ENCODE results near the gene PLIN4. TPM values are rescaled to one million over a fixed set of nuclear protein-coding genes. Genes with fewer than 3 reads are reported as not detected.
A peak's percentile ranks its signal among the peaks of the same experiment; 100 is the strongest.

Gene PLIN4
- total and polyA plus RNA-seq, 9 of the 15 experiments (the other 6 are each of a cell fraction or from before 2014, with no cell fraction given) = 0.04 to 0.16 (median 0.07) TPM; not detected in 3

- TF ChIP-seq KDM5B (IDR thresholded peaks at IDR 0.05; ENCODE audit: insufficient replicate concordance, low read depth, low read length) (peak; percentile 30), ELK3 (CRISPR knock-in tag; IDR thresholded peaks at IDR 0.05) (no peak), ZNF780A (CRISPR knock-in tag; IDR thresholded peaks at IDR 0.05) (no peak), ZNF174 (CRISPR knock-in tag; IDR thresholded peaks at IDR 0.05) (no peak), SNRNP70 (optimal IDR thresholded peaks at IDR 0.05; ENCODE audit: low read depth, low read length) (no peak), HCFC1 (IDR thresholded peaks at IDR 0.05; ENCODE audit: low read depth, low read length) (peak; percentile 81), SMAD1 (IDR thresholded peaks at IDR 0.05; ENCODE audit: low read depth, low read length, partially characterized antibody) (peak; percentile 52), COPS2 (conservative IDR thresholded peaks at IDR 0.05) (no peak), HLTF (IDR thresholded peaks at IDR 0.05) (no peak), BRF1 (IDR thresholded peaks at IDR 0.05; ENCODE audit: borderline replicate concordance, extremely low read depth, insufficient read length) (no peak), SIX5 (IDR thresholded peaks at IDR 0.05; ENCODE audit: borderline replicate concordance in 1 of 2, insufficient read depth in 1 of 2, low read depth in 1 of 2, low read length in 2 of 2) (peak in 1 of 2 experiments; percentile 9; a peak in 1 of 4 replicates), ZNF24 (IDR thresholded peaks at IDR 0.05) (no peak), ZNF583 (CRISPR knock-in tag; IDR thresholded peaks at IDR 0.05) (no peak), TFAP4 (CRISPR knock-in tag; IDR thresholded peaks at IDR 0.05; ENCODE audit: borderline replicate concordance) (peak; percentile 78; the same call in 1 of the 2 replicates), ZBTB33 (CRISPR knock-in tag; IDR thresholded peaks at IDR 0.05) (peak; percentile 60), C11orf30 (IDR thresholded peaks at IDR 0.05; ENCODE audit: low read depth) (peak; percentile 62; the same call in 1 of the 2 replicates), USF1 (CRISPR knock-in tag; IDR thresholded peaks at IDR 0.05) (peak; percentile 93), JUND (IDR thresholded peaks at IDR 0.05; ENCODE audit: borderline replicate concordance, low read depth, low read length) (peak; percentile 75), JUND (tag; IDR thresholded peaks at IDR 0.05; ENCODE audit: borderline replicate concordance, low read depth, low read length) (no peak), NR2C2 (CRISPR knock-in tag; IDR thresholded peaks at IDR 0.05) (peak; percentile 16; the same call in 1 of the 2 replicates), NR2C2 (tag; IDR thresholded peaks at IDR 0.05) (peak; percentile 94), PURB (CRISPR knock-in tag; IDR thresholded peaks at IDR 0.05; ENCODE audit: low read depth) (no peak), TCF7L2 (IDR thresholded peaks at IDR 0.05; ENCODE audit: low read depth, low read length) (no peak), ZNF79 (CRISPR knock-in tag; IDR thresholded peaks at IDR 0.05; ENCODE audit: low read depth) (no peak), SP2 (IDR thresholded peaks at IDR 0.05; ENCODE audit: extremely low read depth, low read depth, low read length, poor library complexity, severe bottlenecking) (peak; percentile 100)
Measured at GRCh38 chr19:4457654-4458395, 60.5 kb downstream of the PLIN4 start, which contains the start of gene UBXN6 (continued).

Data from K562 (cell line).